Stimulated activated CD8-positive, alpha-beta memory T cell treated with anti-CD3 and anti-CD28 coated beads, Interleukin-7, amount 100 ng/mL, for 1 hour (primary cell): ENCODE data around the gene LSM14A.
"Not testable (repeated sequence)": the region's sequence is repeated elsewhere in the genome, so short reads cannot be mapped to it uniquely, and the experiment has no call there.

Experiments
- DNase-seq, 2 donors: peaks; one replicate each; pipeline ENCODE4 v3.0.0-alpha.2; 2020; ENCODE audit warnings: low read depth in 2 of 2

LSM14A gene

DNA sequence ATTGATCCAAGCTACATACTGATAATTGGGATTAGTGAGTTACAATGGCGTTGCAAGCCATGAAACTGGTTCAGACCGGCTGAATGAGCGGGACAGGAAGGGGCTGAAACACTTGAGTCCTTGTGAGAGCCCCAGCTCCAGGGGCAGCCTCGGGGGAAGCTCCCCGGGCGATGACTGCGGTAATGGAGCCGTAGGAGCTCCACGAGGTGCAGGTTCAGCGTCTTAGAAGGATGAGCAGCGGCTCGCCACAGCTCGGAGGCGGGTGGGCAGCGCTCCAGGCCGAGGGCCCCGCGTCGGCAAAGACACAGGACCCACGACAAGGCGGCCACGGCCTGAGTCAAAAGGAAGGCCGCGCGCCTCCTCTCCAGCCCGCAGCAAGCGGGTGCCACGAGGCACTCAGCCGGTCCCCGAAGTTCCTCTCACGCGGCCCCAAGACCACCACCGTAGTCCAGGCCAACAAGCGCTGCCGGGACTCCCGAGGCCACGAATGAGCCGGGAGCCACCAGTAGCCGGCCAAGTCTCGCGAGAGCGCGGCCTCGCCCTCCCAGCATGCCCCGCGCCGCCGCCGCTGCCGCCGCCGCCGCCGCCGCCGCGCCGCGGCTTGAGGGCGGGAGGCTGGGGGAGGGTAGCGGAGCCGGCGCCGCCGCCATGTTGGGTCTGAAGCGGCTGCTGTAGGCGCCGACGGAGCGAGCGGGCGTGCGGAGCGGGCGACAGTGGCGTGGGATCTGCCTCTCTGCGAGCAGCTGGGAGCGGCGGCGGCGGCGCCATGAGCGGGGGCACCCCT lies at the start of gene LSM14A:
TSS of gene LSM14A (plus strand) at position 628 of the 784 bp plus-strand sequence. CDS start at position 767, 139 bp downstream.
- peak; percentile 81 to 82 for DNase-seq

DNA sequence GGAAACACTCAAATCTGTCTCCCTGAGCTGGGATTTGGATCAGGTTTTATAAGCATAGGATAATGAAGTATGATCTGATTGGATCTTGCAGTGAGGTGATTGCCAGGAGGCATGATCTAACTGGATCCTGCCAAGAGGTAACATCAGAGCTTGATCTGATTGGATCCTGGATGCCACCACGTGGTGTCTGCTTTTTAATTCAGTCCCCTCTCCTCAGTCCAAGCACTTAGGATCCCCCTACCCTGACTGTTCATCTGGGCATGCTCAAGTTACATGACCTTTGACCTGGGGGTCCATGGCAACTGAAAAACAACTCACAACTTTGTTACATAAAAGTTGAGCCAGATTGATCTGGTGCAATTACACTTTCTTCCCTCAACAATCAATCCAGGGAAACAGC lies 47.5 kb upstream of the LSM14A start:
- no peak for DNase-seq

DNA sequence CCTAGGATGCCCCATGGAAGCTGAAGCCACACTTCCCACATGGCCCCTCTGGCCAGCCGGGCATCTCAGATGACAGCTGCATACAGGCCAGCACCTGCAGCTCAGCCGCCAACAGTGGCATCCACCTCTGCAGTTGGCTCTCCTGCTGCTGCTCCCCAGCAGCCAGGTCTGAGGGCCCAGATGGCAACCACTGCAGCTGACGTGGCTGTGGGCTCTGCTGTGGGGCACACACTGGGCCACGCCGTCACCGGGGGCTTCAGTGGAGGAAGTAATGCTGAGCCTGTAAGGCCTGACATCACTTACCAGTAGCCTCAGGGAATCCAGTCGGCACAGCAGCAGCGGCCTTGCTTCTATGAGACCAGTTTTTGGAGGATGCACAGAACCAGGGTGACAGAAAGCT lies 45.3 kb upstream of the LSM14A start:
- DNase-seq = no peak

DNA sequence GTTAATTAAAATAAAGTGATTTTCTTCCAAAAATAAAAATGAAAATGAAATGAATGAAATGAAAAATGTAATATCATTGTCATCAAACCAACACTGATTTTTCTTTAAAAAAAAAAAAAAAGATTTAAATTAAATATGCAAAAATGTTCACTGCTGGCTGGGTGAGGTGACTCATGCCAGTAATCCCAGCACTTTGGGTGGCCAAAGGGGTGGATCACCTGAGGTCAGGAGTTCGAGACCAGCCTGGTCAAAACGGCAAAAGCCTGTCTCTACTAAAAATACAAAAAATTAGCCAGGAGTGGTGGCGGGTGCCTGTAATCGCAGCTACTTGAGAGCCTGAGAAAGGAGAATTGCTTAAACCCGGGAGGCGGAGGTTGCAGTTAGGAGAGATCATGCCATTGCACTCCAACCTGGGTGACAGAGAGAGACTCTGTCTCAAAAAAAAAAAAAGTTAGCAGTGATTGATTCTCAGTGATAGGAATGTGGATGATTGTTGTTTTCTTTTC lies 44.6 kb upstream of the LSM14A start:
- DNase-seq = no peak

DNA sequence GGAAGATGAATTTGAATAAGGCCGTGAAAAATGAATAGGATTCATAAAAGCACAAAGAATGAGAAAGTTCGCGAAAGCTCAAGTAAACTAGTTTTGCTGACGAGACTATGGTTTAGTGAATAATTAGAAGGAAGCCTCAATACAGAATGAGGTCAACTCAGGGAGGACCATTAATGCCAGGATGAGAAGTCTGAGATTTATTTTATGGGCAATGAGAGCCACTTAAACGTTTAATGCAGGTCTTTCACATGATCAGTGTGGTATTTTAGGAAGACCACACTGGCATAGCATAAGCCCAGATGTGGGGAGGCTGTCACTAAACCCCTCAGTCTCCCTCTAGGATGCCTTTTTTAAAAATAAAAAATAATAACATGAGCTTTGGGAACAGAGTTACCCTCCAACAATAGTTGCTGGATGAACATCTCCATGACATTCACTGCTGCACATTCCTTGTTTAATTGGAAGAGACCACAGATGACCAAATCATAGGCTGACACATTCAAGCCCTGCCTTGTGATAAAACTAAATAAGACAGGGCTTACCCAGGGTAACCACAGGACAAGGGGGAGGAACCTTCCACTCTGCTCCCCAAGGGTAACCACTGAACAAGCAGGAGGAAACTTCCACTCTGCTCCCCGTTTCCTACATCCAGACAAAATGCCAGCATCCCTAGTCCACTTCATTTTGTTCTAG lies 43.6 kb upstream of the LSM14A start:
- no peak for DNase-seq

DNA sequence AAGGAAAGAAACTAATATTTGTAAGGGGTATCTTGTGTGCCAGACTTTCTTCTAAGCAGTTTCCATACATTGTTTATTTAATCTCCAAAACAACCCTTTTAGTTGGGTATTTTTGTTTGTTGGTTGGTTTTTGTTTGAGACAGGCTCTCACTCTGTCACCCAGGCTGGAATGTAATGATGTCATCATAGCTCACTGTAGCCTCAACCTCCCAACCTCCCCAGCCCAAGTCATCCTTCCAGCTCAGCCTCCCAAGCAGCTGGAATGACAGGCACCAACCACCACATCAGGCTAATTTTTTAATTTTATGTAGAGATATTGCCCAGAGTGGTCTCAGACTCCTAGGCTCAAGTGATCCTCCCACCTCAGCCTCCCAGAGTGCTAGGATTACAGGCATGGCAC lies 41.2 kb upstream of the LSM14A start:
- no peak for DNase-seq

DNA sequence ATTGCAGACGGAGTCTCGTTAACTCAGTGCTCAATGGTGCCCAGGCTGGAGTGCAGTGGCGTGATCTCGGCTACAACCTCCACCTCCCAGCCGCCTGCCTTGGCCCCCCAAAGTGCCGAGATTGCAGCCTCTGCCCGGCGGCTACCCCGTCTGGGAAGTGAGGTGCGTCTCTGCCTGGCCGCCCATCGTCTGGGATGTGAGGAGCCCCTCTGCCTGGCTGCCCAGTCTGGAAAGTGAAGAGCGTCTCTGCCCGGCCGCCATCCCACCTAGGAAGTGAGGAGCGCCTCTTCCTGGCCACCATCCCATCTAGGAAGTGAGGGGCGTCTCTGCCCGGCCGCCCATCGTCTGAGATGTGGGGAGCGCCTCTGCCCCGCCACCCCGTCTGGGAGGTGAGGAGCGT lies 40.2 kb upstream of the LSM14A start:
- DNase-seq = not testable (repeated sequence)

DNA sequence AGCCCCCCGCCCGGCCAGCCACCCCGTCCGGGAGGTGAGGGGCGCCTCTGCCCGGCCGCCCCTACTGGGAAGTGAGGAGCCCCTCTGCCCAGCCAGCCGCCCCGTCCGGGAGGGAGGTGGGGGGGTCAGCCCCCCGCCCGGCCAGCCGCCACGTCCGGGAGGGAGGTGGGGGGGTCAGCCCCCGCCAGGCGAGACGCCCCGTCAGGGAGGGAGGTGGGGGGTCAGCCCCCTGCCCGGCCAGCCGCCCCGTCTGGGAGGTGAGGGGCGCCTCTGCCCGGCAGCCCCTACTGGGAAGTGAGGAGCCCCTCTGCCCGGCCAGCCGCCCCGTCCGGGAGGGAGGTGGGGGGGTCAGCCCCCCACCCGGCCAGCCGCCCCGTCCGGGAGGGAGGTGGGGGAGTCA lies 39.6 kb upstream of the LSM14A start:
- not testable (repeated sequence) for DNase-seq

DNA sequence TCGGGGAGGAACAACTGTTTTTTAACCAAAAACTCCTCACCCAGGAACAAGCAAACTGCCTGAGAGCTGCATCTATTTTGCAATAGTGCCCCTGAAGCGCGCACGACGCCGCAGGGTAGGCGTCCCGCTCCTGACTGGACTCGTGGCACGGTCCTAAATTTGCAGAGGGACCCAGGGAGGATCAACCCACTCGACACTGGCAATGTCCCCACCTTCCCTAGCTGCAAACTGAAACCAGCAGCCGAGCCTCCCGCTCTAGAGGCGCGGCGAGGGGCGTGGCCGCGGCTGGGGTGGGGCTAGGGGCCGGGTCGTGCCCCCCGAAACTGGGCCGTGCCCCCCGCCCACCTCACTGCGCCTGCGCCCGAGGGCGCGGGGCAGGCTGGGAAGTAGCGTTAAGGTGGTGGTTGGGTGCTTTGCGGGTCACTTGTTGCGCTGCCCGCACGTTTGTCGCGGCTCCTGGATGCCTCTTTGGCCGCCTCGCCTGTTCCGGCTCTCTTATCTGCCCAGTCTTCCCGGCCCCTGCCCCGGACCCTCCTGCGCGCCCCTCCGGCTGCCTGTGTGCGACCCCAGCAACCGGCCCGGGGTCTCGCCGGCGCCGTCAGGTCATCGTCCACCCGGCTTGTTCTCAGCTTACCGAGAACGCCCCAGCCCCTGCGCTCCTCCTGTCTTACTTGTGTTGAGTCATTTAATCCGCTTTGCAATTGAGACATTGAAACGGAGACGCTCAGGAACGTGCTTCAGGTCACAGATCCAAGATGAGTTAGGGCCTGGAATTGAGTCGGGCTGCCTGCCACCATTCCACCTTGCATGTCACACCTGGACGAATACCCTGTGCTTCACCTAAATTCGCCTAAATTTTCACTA lies 37.9 kb upstream of the LSM14A start:
- DNase-seq = peak; percentile 80 to 83

DNA sequence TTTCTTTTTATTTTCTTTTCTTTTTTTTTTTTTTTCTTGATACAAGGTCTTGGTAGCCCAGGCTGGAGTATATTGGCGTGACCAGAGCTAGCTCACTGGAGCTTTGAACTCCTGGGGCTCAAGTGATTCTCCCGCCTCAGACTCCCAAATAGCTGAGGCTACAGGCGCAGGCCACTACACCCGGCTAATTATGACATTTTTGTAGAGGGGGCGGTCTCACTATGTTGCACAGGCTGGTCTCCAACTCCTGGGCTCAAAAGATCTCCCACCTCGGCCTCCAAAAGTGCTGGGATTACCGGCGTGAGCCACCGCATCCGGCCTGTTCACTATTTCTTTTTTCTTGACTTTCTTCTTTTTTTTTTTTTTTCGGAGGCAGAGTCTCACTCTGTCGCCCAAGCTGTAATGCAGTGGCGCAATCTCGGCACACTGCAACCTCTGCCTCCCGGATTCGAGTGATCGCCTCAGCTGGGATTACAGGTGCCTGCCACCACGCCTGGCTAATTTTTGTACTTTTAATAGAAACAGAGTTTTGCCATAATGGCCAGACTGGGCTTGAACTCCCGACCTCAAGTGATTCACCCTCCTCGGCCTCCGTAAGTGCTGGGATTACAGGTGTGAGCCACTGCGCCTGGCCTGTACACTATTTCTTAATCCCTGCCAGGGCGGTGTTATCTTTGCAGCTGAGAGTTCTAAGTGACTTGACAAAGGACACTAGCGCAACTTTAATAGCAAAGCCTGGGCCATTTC lies 37.1 kb upstream of the LSM14A start:
- no peak for DNase-seq

DNA sequence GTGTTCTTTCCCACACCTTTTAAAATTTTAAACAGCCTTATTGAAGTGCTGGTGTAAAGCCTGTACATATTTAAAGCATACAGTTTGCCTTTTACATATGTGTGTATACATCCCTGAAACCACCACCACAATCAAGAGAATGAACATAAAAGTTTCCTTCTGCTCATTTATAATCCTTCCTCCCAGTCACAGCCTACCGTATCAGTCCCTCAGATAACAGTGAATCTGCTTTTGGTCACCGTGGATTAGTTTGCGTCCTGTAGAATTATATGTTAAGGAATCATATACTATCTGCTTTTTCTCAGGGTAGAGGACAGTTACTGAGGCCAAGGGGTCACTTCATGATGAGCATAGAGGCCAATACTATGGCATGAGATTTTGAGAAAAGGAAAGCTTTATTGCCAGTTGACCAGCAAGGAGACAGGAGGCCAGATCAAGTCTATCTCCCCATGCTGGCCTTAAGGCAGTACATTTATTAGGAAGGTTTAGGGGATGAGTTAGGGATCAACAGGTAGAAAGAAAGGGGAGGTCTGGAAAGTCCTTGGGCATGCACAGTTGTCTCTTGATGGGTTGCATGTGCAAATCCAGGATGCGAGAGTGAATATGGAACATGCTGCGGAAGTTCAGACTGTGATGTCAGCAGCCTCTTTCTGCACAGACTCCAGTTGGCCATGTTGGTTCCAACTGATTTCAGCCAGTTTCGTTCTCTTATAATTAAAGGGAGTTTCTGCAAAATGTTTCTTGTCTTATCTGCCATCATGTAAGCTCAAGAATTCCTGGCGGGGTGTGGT lies 36.3 kb upstream of the LSM14A start:
- DNase-seq = no peak

DNA sequence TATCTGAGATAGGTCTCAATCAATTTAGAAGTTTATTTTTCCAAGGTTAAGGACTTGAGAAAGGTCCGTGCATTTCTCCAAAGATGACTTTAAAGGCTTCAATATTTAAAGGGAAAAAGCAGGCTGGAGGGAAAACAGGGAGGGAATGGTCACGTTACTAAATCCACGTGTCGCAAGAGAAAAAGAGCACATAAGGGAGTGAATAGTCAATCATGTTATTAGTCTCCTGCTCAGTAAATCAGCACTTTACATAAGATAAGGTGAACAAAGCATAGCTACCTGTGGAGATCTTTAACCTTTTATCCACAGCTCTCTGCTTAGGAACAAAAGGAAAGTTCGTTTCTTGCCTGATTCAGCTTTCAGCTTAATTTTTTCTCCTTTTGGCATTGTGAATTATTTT lies 31.3 kb upstream of the LSM14A start:
- DNase-seq = no peak

DNA sequence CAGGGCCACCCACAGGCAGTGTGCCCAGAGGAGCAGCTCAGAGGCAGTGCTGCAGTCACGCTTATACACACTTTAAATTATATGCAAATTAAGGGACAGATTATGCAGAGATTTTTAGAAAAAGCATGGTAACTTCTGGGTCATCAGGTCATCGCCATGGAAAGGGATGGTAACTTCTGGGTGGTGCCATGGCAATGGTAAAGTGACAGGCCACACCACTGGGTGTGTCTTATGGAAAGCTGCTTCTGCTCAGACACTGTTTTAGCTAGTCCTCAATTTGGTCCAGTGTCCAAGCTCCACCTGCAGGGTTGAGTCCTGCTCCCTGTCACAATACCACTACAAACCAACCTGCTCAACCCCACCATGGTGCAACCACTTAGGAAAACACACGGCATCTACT lies 29.9 kb upstream of the LSM14A start:
- DNase-seq = no peak

DNA sequence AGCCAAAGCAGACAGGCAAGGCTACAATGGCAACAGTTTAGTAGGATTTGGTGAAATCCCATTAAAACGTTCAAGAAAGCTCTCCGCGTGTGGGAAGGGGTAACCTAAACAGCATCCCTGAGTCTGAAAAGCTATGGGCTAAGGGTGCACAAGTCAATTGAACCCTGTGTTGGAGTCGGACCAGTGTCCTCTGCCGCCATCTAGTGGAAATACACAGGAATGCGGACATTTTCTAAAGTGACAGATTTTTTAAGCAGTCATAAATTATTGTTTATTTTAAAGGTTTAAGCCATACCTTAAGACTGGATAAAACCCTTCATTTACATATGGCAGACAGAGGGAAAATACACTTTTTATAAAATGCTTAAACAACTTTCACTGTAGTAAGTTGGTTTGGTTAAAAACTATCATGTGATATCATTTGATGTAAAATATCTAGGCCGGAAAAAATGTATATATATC lies 26.5 kb upstream of the LSM14A start:
- DNase-seq = peak in 1 of 2 donors; percentile 15

DNA sequence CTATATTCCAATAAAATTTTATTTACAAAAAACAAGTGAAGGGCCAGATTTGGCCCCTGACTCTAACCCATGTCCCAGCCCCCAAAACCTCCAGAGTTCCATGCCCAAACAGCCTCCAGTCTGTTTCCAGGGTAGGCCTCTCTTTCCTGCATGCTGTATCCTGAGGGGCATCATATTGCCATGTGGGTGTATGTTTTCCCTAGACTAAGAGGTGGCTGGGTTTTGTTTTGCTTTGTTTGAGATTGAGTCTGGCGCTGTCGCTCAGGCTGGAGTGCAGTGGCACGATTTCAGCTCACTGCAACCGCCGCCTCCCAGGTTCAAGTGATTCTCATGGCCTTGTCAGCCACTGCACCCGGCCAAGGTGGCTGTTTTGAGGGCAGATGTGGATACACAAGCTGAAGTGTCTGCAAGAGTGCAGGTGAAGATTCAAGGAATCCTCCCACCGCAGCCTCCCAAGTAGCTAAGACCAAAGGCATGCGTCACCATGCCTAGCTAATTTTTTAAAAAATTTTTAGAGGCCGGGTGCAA lies 23.6 kb upstream of the LSM14A start:
- DNase-seq = no peak

DNA sequence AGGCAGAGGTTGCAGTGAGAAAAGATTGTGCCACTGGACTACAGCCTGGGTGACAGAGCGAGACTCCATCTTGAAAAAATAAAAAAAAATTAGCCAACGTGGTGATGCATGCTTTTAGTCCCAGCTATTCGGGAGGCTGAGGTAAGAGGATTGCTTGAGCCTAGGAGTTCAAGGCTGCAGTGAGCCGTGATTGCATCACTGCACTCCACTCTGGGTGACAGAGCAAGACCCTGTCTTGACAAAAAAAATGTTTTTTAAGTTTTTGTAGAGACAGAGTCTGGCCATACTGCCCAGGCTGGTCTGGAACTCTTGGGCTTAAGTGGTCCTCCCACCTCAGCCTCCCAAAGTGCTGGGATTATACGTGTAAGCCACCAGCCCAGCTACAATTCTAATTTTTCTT lies 22.4 kb upstream of the LSM14A start:
- DNase-seq = no peak

DNA sequence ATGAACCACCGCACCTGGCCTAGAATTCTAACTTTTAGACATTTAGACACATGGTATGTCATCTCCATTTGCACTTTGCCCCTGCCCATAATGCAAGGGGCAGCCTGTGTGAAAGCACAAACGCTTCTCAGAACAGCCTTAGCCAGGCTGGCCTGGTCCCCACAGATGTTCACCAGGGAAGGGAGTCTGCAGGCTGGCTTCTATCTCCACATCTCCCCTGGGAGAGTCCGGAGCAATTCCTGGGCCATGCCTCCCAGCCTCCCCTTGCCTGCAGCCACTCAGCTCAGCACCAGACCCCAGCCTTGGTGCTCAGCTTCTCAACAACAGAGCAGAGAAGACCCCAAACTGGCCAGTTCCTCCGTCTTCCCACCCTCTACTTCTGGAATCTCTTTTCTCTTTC lies 21.7 kb upstream of the LSM14A start:
- no peak for DNase-seq

DNA sequence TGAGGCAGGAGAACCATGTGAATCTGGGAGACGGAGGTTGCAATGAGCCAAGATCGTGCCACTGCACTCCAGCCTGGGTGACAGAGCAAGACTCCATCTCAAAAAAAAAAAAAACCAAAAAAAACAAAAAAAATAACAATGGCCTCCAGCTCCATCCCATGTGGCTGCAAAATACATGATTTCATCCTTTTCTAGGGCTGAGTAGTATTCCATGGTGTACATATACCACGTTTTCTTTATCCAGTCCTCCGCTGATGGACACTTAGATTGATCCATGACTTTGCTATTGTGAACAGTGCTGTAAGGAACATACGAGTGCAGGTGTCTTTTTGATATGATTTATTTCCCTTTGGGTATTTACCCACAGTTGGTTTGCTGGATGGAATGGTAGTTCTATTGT lies 20.9 kb upstream of the LSM14A start:
- DNase-seq = no peak

DNA sequence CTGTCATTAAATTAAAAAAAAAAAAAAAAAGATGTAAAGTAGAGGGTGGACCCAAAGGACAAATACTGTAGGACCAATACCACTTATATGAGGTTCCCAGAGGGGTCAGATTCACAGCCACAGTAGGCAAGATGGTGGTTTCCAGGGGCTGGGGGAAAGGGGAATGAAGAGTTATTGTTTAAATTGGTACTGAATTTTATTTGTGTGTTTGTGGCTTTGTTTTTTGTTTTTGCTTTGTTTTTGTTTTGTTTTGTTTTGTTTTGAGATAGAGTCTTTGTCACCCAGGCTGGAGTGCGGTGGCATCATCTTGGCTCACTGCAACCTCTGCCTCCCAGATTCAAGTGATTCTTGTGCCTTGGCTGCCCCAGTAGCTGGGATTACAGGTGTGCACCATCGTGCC lies 17.9 kb upstream of the LSM14A start:
- no peak for DNase-seq

DNA sequence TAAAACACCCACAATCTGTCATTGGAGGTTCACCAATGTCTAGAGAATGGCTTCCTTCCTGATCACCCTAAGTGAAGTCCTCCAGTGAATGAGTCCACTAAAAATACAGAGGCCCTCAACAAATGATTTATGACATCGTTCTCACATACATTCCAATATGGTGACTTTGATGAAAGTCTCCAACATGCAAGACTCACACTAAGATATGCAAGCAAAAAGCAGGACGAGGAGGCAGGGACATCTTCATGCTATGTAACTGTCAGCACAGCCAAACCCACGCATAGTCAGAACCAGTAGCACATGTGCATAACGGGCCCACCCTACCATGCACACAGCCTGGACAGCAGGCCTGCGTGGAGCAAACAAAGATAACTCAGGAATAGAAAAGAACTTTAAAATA lies 16.6 kb upstream of the LSM14A start:
- no peak for DNase-seq
